NCI-H1092 (cell line): ENCODE measurements around the gene APPL1.
"Not testable (repeated sequence)": the region's sequence is repeated elsewhere in the genome, so short reads cannot be mapped to it uniquely, and the experiment has no call there.

Source experiments
- DNase-seq: peaks from one replicate; lab custom pipeline; 2025; lab: John Stamatoyannopoulos, UW

Gene APPL1

GRCh38 chr3:57268416-57268815 is 40.9 kb downstream of the APPL1 start:
- DNase-seq: no peak

- no peak for DNase-seq
Observed at GRCh38 chr3:57274845-57275244, 47.3 kb downstream of the APPL1 start.

- no peak for DNase-seq
Observed at GRCh38 chr3:57275393-57275792, 47.9 kb downstream of the APPL1 start.

- DNase-seq: no peak
Observed at GRCh38 chr3:57278237-57278636, 50.7 kb downstream of the APPL1 start.

GRCh38 chr3:57279685-57280084 is 52.2 kb downstream of the APPL1 start:
- no peak for DNase-seq

- DNase-seq: no peak
Observed at GRCh38 chr3:57281715-57282114, 54.2 kb downstream of the APPL1 start.

GRCh38 chr3:57283334-57283733 is 55.8 kb downstream of the APPL1 start:
- DNase-seq: no peak

GRCh38 chr3:57287205-57287604 is 59.7 kb downstream of the APPL1 start:
- DNase-seq: no peak

GRCh38 chr3:57288403-57288802 is 60.9 kb downstream of the APPL1 start:
- no peak for DNase-seq

GRCh38 chr3:57292159-57292896 is 64.8 kb downstream of the APPL1 start, which contains the start of gene ASB14:
Gene ASB14 (minus strand): TSS chr3:57292685. CDS start chr3:57292033, 652 bp downstream.
- DNase-seq: no peak

GRCh38 chr3:57292897-57293526 is 65.5 kb downstream of the APPL1 start:
- no peak for DNase-seq

GRCh38 chr3:57298041-57298440 is 70.5 kb downstream of the APPL1 start:
- DNase-seq: no peak

GRCh38 chr3:57303520-57303919 is 76.0 kb downstream of the APPL1 start:
- not testable (repeated sequence) for DNase-seq

GRCh38 chr3:57309769-57310360 is 82.3 kb downstream of the APPL1 start:
- no peak for DNase-seq

GRCh38 chr3:57314204-57314603 is 86.7 kb downstream of the APPL1 start:
- no peak for DNase-seq
